Measurements from ENCODE around the gene ESF1. TPM values are rescaled to one million over a fixed set of nuclear protein-coding genes. Genes with fewer than 3 reads are reported as not detected.

ESF1 gene
- total RNA-seq, 4 donors from 2014 or later: 12.8 to 16.2 (median 14.6) TPM

GRCh38 chr20:13671512-13671911 lies 113.2 kb downstream of the ESF1 start:
- peaks cover 0 to 15% (median 3%) of the 10 kb centered on the region in 3 donors for H3K4me1 ChIP-seq
- 11% methylated on average over 2 of the region's 2 CpGs; no CpG with 5 or more reads in 1 of the 2 donors for WGBS, 2 donors (ENCODE audit: low coverage in 1 of 2)
- peak overlapping the region in 1 of 4 donors; percentile 20 for H3K27ac ChIP-seq
- no peak for TF ChIP-seq EP300 (IDR thresholded peaks at IDR 0.05)
- TF ChIP-seq CTCF (IDR thresholded peaks at IDR 0.05): no peak
- TF ChIP-seq POLR2AphosphoS5 (IDR thresholded peaks at IDR 0.05): no peak
- TF ChIP-seq POLR2A (IDR thresholded peaks at IDR 0.05): no peak
- no peak overlapping the region for H3K4me3 ChIP-seq
- no peaks in the 10 kb centered on the region for H3K36me3 ChIP-seq
- no peak for ATAC-seq
- no peaks in the 10 kb centered on the region for H3K27me3 ChIP-seq
- H3K9me3 ChIP-seq: no peaks in the 10 kb centered on the region

DNA sequence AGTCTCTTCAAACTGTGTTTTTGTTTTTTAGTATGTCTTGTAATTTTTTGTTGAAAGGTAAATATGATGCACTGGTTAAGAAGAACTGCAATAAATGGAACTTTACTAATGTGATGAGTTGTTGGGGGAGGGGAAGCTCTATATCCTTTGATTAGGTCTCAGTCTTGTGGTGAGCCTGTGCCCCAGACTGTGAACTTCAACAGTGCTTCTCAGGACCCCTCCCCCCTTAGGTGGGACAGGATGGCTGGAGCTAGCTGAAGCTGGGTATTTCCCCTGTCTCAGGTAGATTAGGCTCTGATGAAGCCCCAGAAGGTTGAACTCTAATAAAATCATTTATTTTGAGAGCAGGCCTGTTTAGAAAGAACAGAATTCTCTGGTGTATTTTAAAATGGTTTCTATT lies 114.6 kb downstream of the ESF1 start:
- Histone ChIP-seq H3K4me1 (peaks cover 0 to 15% (median 3%) of the 10 kb centered on the region in 3 donors), H3K27ac (no peak overlapping the region), H3K36me3 (no peaks in the 10 kb centered on the region), H3K27me3 (no peaks in the 10 kb centered on the region), H3K4me3 (no peak overlapping the region), H3K9me3 (no peaks in the 10 kb centered on the region)
- ATAC-seq: no peak
- TF ChIP-seq CTCF (IDR thresholded peaks at IDR 0.05) (no peak), EP300 (IDR thresholded peaks at IDR 0.05) (no peak), POLR2AphosphoS5 (IDR thresholded peaks at IDR 0.05) (no peak), POLR2A (IDR thresholded peaks at IDR 0.05) (no peak)

GRCh38 chr20:13665709-13666395 lies 118.9 kb downstream of the ESF1 start:
- Histone ChIP-seq H3K4me3 (no peak overlapping the region), H3K9me3 (no peaks in the 10 kb centered on the region), H3K4me1 (peaks cover 0 to 11% (median 0%) of the 10 kb centered on the region in 3 donors), H3K27me3 (no peaks in the 10 kb centered on the region), H3K36me3 (no peaks in the 10 kb centered on the region), H3K27ac (no peak overlapping the region)
- WGBS, 2 donors (ENCODE audit: low coverage in 1 of 2): 79 to 91% methylated on average over 7 of the region's 7 CpGs
- no peak for ATAC-seq
- TF ChIP-seq EP300 (IDR thresholded peaks at IDR 0.05) (no peak), POLR2A (IDR thresholded peaks at IDR 0.05) (no peak), POLR2AphosphoS5 (IDR thresholded peaks at IDR 0.05) (no peak), CTCF (IDR thresholded peaks at IDR 0.05) (no peak)

Other genes with a start within 250 kb of the ESF1 start
- 10 to 100 TPM; 15.2 to 21.3 (median 17.8) TPM for gene TASP1, start 146.0 kb downstream of the ESF1 start, total RNA-seq
- 10 to 100 TPM; 11.3 to 38.8 (median 13.8) TPM for gene NDUFAF5, start 109 bp upstream of the ESF1 start, total RNA-seq
- gene SEL1L2, start 205.7 kb upstream of the ESF1 start, total RNA-seq: not detected
- gene MACROD2, start 210.6 kb upstream of the ESF1 start, total RNA-seq: 10 to 100 TPM in 2 of 4 donors, 1 to 10 TPM in 2; 4.0 to 12.1 (median 7.4) TPM